Activated T-cell treated with anti-CD3 and anti-CD28 coated beads, Interleukin-2, amount 50 U/mL, for 4 hours (primary cell): ENCODE results near the gene TRIM77. TPM values are rescaled to one million over a fixed set of nuclear protein-coding genes. Genes with fewer than 3 reads are reported as not detected.
"Not testable (repeated sequence)": the region's sequence is repeated elsewhere in the genome, so short reads cannot be mapped to it uniquely, and the experiment has no call there.

Experiments used
- ATAC-seq, 2 donors: fragments of 200-7000 bp; cut with Tn5 transposase; one replicate each; pipeline ENCODE4 v1.10.0; 2021
- DNase-seq: peaks from one replicate; pipeline ENCODE4 v3.0.0-alpha.2; 2020
- H3K27me3 Mint-ChIP-seq: one replicate; pipeline ENCODE4 v1.8.0; 2021; ENCODE audit warnings: low read depth, mixed read lengths
- H3K36me3 Mint-ChIP-seq: one replicate; pipeline ENCODE4 v1.8.0; 2022; ENCODE audit warnings: mixed read lengths; ENCODE audit not compliant: insufficient read depth
- H3K4me1 Mint-ChIP-seq: one replicate; pipeline ENCODE4 v1.8.0; 2021; ENCODE audit warnings: low read depth, mixed read lengths
- H3K4me3 Mint-ChIP-seq: one replicate; pipeline ENCODE4 v1.8.0; 2021; ENCODE audit warnings: mild to moderate bottlenecking, moderate library complexity, mixed read lengths
- H3K9me3 Mint-ChIP-seq: one replicate; pipeline ENCODE4 v1.8.0; 2021; ENCODE audit warnings: mixed read lengths
- total RNA-seq, 3 donors: library from RNA; stranded (reverse); gene quantifications; one replicate each; pipeline ENCODE4 v1.2.1, GENCODE V29; 2021

Gene TRIM77
- not detected for total RNA-seq

GRCh38 chr11:89709999-89710398, at the start of gene TRIM77:
Gene TRIM77, plus strand, starts transcription at chr11:89710299. Its CDS starts 0 bp downstream, at chr11:89710299.
- not testable (repeated sequence) for DNase-seq, H3K4me1 Mint-ChIP-seq, ATAC-seq, H3K36me3 Mint-ChIP-seq, H3K9me3 Mint-ChIP-seq, H3K27me3 Mint-ChIP-seq, H3K4me3 Mint-ChIP-seq

GRCh38 chr11:89667001-89667400, 43.1 kb upstream of the TRIM77 start:
- Mint-ChIP-seq H3K4me3 (no peak overlapping the region), H3K36me3 (no peaks in the 10 kb centered on the region), H3K27me3 (no peaks in the 10 kb centered on the region), H3K4me1 (no peaks in the 10 kb centered on the region), H3K9me3 (no peaks in the 10 kb centered on the region)
- ATAC-seq, result no peak
- no peak for DNase-seq

- H3K4me1 Mint-ChIP-seq, H3K9me3 Mint-ChIP-seq, H3K27me3 Mint-ChIP-seq, DNase-seq, ATAC-seq, H3K36me3 Mint-ChIP-seq, H3K4me3 Mint-ChIP-seq: not testable (repeated sequence)
Measured at GRCh38 chr11:89668158-89668557, 41.9 kb upstream of the TRIM77 start.

- H3K27me3 Mint-ChIP-seq, DNase-seq, H3K4me3 Mint-ChIP-seq, ATAC-seq, H3K9me3 Mint-ChIP-seq, H3K36me3 Mint-ChIP-seq, H3K4me1 Mint-ChIP-seq: not testable (repeated sequence)
Measured at GRCh38 chr11:89669586-89669985, 40.5 kb upstream of the TRIM77 start.

- H3K36me3 Mint-ChIP-seq, DNase-seq, H3K4me3 Mint-ChIP-seq, H3K27me3 Mint-ChIP-seq, H3K4me1 Mint-ChIP-seq, ATAC-seq, H3K9me3 Mint-ChIP-seq: not testable (repeated sequence)
Measured at GRCh38 chr11:89669993-89670669, 40.0 kb upstream of the TRIM77 start.

- not testable (repeated sequence) for H3K4me1 Mint-ChIP-seq, H3K4me3 Mint-ChIP-seq, H3K27me3 Mint-ChIP-seq, DNase-seq, H3K9me3 Mint-ChIP-seq, ATAC-seq, H3K36me3 Mint-ChIP-seq
Measured at GRCh38 chr11:89672547-89672946, 37.6 kb upstream of the TRIM77 start.

GRCh38 chr11:89673380-89673779, 36.7 kb upstream of the TRIM77 start:
- not testable (repeated sequence) for ATAC-seq, H3K4me1 Mint-ChIP-seq, H3K27me3 Mint-ChIP-seq, DNase-seq, H3K36me3 Mint-ChIP-seq, H3K4me3 Mint-ChIP-seq, H3K9me3 Mint-ChIP-seq

- not testable (repeated sequence) for DNase-seq, H3K9me3 Mint-ChIP-seq, H3K4me1 Mint-ChIP-seq, ATAC-seq, H3K36me3 Mint-ChIP-seq, H3K27me3 Mint-ChIP-seq, H3K4me3 Mint-ChIP-seq
Measured at GRCh38 chr11:89675383-89675782, 34.7 kb upstream of the TRIM77 start.

GRCh38 chr11:89675948-89676347, 34.2 kb upstream of the TRIM77 start:
- H3K27me3 Mint-ChIP-seq, H3K36me3 Mint-ChIP-seq, ATAC-seq, H3K9me3 Mint-ChIP-seq, H3K4me1 Mint-ChIP-seq, H3K4me3 Mint-ChIP-seq, DNase-seq: not testable (repeated sequence)

- H3K4me3 Mint-ChIP-seq, result not testable (repeated sequence)
Measured at GRCh38 chr11:89707080-89707479, 3.0 kb upstream of the TRIM77 start.

GRCh38 chr11:89724866-89725498, 14.9 kb downstream of the TRIM77 start:
- H3K9me3 Mint-ChIP-seq, H3K4me1 Mint-ChIP-seq, H3K36me3 Mint-ChIP-seq, DNase-seq, ATAC-seq, H3K4me3 Mint-ChIP-seq, H3K27me3 Mint-ChIP-seq: not testable (repeated sequence)

More at GRCh38 chr11:89707080-89707479, 3.0 kb upstream of the TRIM77 start:
- not testable (repeated sequence) for H3K36me3 Mint-ChIP-seq, DNase-seq, H3K9me3 Mint-ChIP-seq, H3K4me1 Mint-ChIP-seq, ATAC-seq, H3K27me3 Mint-ChIP-seq

- not testable (repeated sequence) for H3K36me3 Mint-ChIP-seq, H3K27me3 Mint-ChIP-seq, ATAC-seq, DNase-seq, H3K9me3 Mint-ChIP-seq, H3K4me3 Mint-ChIP-seq, H3K4me1 Mint-ChIP-seq
Measured at GRCh38 chr11:89730215-89730614, 20.1 kb downstream of the TRIM77 start.

GRCh38 chr11:89736566-89736965, 26.5 kb downstream of the TRIM77 start:
- ATAC-seq, result no peak
- H3K4me1 Mint-ChIP-seq, result no peaks in the 10 kb centered on the region
- DNase-seq, result no peak
- no peaks in the 10 kb centered on the region for H3K36me3 Mint-ChIP-seq
- H3K4me3 Mint-ChIP-seq, result no peak overlapping the region
- no peaks in the 10 kb centered on the region for H3K27me3 Mint-ChIP-seq
- H3K9me3 Mint-ChIP-seq, result no peaks in the 10 kb centered on the region

GRCh38 chr11:89737116-89737515, 27.0 kb downstream of the TRIM77 start:
- H3K4me3 Mint-ChIP-seq, result no peak overlapping the region
- no peaks in the 10 kb centered on the region for H3K9me3 Mint-ChIP-seq
- no peaks in the 10 kb centered on the region for H3K27me3 Mint-ChIP-seq
- H3K36me3 Mint-ChIP-seq, result no peaks in the 10 kb centered on the region
- no peaks in the 10 kb centered on the region for H3K4me1 Mint-ChIP-seq
- ATAC-seq (no peak), DNase-seq (no peak)

- H3K36me3 Mint-ChIP-seq, H3K4me3 Mint-ChIP-seq, H3K27me3 Mint-ChIP-seq, H3K9me3 Mint-ChIP-seq, DNase-seq, H3K4me1 Mint-ChIP-seq, ATAC-seq: not testable (repeated sequence)
Measured at GRCh38 chr11:89741406-89741805, 31.3 kb downstream of the TRIM77 start.
